ENCODE measurements around the gene TAOK1.

DNA sequence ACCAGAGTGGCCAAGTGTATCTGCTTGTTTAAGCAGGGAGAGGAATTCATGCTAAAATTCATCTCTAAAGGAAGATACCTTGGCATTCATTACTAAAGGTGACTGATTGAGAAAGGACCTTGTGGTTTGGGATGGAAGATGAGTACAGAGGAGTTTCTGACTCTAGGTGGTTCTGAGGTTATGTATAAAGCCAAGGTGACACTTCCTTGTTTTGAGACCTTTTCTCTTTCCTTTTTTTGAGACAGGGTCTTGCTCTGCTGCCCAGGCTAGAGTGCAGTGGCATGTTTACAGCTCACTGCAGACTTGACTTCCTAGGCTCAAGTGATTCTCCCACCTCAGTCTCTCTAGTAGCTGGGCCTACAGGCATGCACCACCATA, 167.6 kb downstream of the TAOK1 start:
- TF ChIP-seq CTCF (IDR thresholded peaks at IDR 0.05) (no peak), POLR2A (IDR thresholded peaks at IDR 0.05) (no peak)
